K562 (cell line): Measurements from ENCODE around the gene GNAT2. TPM values are rescaled to one million over a fixed set of nuclear protein-coding genes. Genes with fewer than 3 reads are reported as not detected.

Experiments
- MAZ ChIP-seq, 2 experiments: fragments of 450-650 bp in 1 of 2; sonication (generic) in 1 of 2; formaldehyde crosslinking; IDR thresholded peaks in 1 of 2; conservative IDR thresholded peaks in 1 of 2; 2 replicates each; pipeline versions ENCODE4 v1.4.0 to v1.5.0; 2020; ENCODE audit warnings: mild to moderate bottlenecking in 1 of 2, missing genetic modification reagents in 1 of 2
- MED1 ChIP-seq: sonication (generic); formaldehyde crosslinking; IDR thresholded peaks from 2 replicates; pipeline ENCODE4 v1.8.1; 2023; ENCODE audit warnings: missing genetic modification reagents, borderline replicate concordance
- NR2C2 ChIP-seq, 2 experiments: fragments of 200-800 bp in 1 of 2; sonication (Bioruptor generic) in 1 of 2; sonication (generic) in 1 of 2; formaldehyde crosslinking in 1 of 2; IDR thresholded peaks; 2 replicates each; pipeline versions ENCODE4 v1.6.1 to v1.8.0; 2016 to 2022; ENCODE audit warnings: mild to moderate bottlenecking in 1 of 2, missing compliant biosample characterization in 1 of 2, missing genetic modification characterization in 1 of 2, missing genetic modification reagents in 1 of 2
- RAD21 ChIP-seq, 2 experiments: fragments of 250-450 bp in 1 of 2; fragments of 450-650 bp in 1 of 2; sonication (Bioruptor Pico) in 1 of 2; formaldehyde crosslinking in 1 of 2; IDR thresholded peaks in 1 of 2; conservative IDR thresholded peaks in 1 of 2; 2 replicates each; pipeline versions ENCODE4 v1.4.0 to v1.8.0; 2020 to 2022; ENCODE audit warnings: mild to moderate bottlenecking in 2 of 2, moderate library complexity in 1 of 2
- RCOR1 ChIP-seq, 2 experiments: IDR thresholded peaks; 2 replicates each; pipeline ENCODE4 v1.6.1; 2012; ENCODE audit warnings: low read depth in 2 of 2, low read length in 2 of 2, borderline replicate concordance in 1 of 2, improper control_type of control experiment in 1 of 2
- STAG1 ChIP-seq: sonication (generic); formaldehyde crosslinking; IDR thresholded peaks from 2 replicates; pipeline ENCODE4 v1.5.0; 2020; ENCODE audit warnings: missing genetic modification reagents, borderline replicate concordance
- TGIF2 ChIP-seq: sonication (generic); formaldehyde crosslinking; IDR thresholded peaks from 2 replicates; pipeline ENCODE4 v1.8.1; 2022; ENCODE audit warnings: mild to moderate bottlenecking, missing genetic modification reagents, moderate library complexity
- TRIM28 ChIP-seq: fragments of 450-650 bp; IDR thresholded peaks from 2 replicates; pipeline ENCODE4 v1.6.1; 2017
- ZC3H11A ChIP-seq: IDR thresholded peaks from 2 replicates; pipeline ENCODE4 v1.6.1; 2012; ENCODE audit warnings: low read depth, low read length, improper control_type of control experiment
- ZNF384 ChIP-seq: IDR thresholded peaks from 2 replicates; pipeline ENCODE4 v1.6.1; 2012; ENCODE audit warnings: low read depth, low read length, improper control_type of control experiment
- polyA plus RNA-seq, 8 experiments: library from polyadenylated mRNA; depleted of rRNA in 4 of 8; stranded (reverse) in 5 of 8; unstranded in 3 of 8; fragments of >200 nt; fragmentation: Nextera tagmentation in 2 of 8; fragmentation: Illumina TruSeq in 1 of 8; extraction: Ambion mirVana in 2 of 8; extraction: Trizol in 1 of 8; gene quantifications; 2 replicates each; pipeline versions ENCODE4 v1.2.1 to v1.2.3, GENCODE V29; 2011 to 2014; ENCODE audit warnings: inconsistent platforms in 1 of 8, missing spikeins in 1 of 8
- total RNA-seq, 7 experiments: library from RNA; depleted of rRNA in 6 of 7; stranded (reverse); fragments of >200 nt in 6 of 7; fragmentation: Illumina TruSeq in 2 of 7; extraction: Trizol in 2 of 7; gene quantifications; 2 replicates each; pipeline versions ENCODE4 v1.2.1 to v1.2.3, GENCODE V29; 2011 to 2021; ENCODE audit warnings: low replicate concordance in 1 of 7
- TF ChIP-seq, protein P1 (sequence below): fragments of 450-650 bp; formaldehyde crosslinking; IDR thresholded peaks from 2 replicates; pipeline ENCODE4 v1.4.0; 2020; ENCODE audit warnings: mild to moderate bottlenecking, moderate library complexity
- TF ChIP-seq, protein P2 (sequence below): fragments of 450-650 bp; IDR thresholded peaks from 2 replicates; pipeline ENCODE4 v1.6.1; 2016; ENCODE audit warnings: mild to moderate bottlenecking, moderate library complexity

The GNAT2 gene
- total and polyA plus RNA-seq, 9 of the 15 experiments (the other 6 are each of a cell fraction or from before 2014, with no cell fraction given), result 0.06 to 0.52 (median 0.24) TPM; not detected in 1

- TF ChIP-seq, protein P1, sequence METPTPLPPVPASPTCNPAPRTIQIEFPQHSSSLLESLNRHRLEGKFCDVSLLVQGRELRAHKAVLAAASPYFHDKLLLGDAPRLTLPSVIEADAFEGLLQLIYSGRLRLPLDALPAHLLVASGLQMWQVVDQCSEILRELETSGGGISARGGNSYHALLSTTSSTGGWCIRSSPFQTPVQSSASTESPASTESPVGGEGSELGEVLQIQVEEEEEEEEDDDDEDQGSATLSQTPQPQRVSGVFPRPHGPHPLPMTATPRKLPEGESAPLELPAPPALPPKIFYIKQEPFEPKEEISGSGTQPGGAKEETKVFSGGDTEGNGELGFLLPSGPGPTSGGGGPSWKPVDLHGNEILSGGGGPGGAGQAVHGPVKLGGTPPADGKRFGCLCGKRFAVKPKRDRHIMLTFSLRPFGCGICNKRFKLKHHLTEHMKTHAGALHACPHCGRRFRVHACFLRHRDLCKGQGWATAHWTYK, result 0 out of 2 replicates have a peak, but pooled peaks have one; percentile 23
- 0 out of 2 replicates have a peak, but pooled peaks have one; percentile 27 for TF ChIP-seq MED1
- peak; percentile 50 to 66; a peak in 2 of 4 replicates for TF ChIP-seq MAZ (CRISPR knock-in tag; conservative IDR thresholded peaks at IDR 0.05 in 1 of 2, IDR thresholded peaks at IDR 0.05 in 1 of 2)
- 0 out of 2 replicates have a peak, but pooled peaks have one; percentile 39 for TF ChIP-seq TRIM28
- TF ChIP-seq ZNF384, result 0 out of 2 replicates have a peak, but pooled peaks have one; percentile 5
- peak in 1 of 2 experiments; percentile 80; a peak in 1 of 4 replicates for TF ChIP-seq RCOR1 (IDR thresholded peaks at IDR 0.05; ENCODE audit: borderline replicate concordance in 1 of 2, low read depth in 2 of 2, low read length in 2 of 2)
- TF ChIP-seq, protein P2, sequence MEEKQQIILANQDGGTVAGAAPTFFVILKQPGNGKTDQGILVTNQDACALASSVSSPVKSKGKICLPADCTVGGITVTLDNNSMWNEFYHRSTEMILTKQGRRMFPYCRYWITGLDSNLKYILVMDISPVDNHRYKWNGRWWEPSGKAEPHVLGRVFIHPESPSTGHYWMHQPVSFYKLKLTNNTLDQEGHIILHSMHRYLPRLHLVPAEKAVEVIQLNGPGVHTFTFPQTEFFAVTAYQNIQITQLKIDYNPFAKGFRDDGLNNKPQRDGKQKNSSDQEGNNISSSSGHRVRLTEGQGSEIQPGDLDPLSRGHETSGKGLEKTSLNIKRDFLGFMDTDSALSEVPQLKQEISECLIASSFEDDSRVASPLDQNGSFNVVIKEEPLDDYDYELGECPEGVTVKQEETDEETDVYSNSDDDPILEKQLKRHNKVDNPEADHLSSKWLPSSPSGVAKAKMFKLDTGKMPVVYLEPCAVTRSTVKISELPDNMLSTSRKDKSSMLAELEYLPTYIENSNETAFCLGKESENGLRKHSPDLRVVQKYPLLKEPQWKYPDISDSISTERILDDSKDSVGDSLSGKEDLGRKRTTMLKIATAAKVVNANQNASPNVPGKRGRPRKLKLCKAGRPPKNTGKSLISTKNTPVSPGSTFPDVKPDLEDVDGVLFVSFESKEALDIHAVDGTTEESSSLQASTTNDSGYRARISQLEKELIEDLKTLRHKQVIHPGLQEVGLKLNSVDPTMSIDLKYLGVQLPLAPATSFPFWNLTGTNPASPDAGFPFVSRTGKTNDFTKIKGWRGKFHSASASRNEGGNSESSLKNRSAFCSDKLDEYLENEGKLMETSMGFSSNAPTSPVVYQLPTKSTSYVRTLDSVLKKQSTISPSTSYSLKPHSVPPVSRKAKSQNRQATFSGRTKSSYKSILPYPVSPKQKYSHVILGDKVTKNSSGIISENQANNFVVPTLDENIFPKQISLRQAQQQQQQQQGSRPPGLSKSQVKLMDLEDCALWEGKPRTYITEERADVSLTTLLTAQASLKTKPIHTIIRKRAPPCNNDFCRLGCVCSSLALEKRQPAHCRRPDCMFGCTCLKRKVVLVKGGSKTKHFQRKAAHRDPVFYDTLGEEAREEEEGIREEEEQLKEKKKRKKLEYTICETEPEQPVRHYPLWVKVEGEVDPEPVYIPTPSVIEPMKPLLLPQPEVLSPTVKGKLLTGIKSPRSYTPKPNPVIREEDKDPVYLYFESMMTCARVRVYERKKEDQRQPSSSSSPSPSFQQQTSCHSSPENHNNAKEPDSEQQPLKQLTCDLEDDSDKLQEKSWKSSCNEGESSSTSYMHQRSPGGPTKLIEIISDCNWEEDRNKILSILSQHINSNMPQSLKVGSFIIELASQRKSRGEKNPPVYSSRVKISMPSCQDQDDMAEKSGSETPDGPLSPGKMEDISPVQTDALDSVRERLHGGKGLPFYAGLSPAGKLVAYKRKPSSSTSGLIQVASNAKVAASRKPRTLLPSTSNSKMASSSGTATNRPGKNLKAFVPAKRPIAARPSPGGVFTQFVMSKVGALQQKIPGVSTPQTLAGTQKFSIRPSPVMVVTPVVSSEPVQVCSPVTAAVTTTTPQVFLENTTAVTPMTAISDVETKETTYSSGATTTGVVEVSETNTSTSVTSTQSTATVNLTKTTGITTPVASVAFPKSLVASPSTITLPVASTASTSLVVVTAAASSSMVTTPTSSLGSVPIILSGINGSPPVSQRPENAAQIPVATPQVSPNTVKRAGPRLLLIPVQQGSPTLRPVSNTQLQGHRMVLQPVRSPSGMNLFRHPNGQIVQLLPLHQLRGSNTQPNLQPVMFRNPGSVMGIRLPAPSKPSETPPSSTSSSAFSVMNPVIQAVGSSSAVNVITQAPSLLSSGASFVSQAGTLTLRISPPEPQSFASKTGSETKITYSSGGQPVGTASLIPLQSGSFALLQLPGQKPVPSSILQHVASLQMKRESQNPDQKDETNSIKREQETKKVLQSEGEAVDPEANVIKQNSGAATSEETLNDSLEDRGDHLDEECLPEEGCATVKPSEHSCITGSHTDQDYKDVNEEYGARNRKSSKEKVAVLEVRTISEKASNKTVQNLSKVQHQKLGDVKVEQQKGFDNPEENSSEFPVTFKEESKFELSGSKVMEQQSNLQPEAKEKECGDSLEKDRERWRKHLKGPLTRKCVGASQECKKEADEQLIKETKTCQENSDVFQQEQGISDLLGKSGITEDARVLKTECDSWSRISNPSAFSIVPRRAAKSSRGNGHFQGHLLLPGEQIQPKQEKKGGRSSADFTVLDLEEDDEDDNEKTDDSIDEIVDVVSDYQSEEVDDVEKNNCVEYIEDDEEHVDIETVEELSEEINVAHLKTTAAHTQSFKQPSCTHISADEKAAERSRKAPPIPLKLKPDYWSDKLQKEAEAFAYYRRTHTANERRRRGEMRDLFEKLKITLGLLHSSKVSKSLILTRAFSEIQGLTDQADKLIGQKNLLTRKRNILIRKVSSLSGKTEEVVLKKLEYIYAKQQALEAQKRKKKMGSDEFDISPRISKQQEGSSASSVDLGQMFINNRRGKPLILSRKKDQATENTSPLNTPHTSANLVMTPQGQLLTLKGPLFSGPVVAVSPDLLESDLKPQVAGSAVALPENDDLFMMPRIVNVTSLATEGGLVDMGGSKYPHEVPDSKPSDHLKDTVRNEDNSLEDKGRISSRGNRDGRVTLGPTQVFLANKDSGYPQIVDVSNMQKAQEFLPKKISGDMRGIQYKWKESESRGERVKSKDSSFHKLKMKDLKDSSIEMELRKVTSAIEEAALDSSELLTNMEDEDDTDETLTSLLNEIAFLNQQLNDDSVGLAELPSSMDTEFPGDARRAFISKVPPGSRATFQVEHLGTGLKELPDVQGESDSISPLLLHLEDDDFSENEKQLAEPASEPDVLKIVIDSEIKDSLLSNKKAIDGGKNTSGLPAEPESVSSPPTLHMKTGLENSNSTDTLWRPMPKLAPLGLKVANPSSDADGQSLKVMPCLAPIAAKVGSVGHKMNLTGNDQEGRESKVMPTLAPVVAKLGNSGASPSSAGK, result 0 out of 2 replicates have a peak, but pooled peaks have one; percentile 13
- peak; percentile 91 to 96 for TF ChIP-seq RAD21 (CRISPR knock-in tag; conservative IDR thresholded peaks at IDR 0.05 in 1 of 2, IDR thresholded peaks at IDR 0.05 in 1 of 2)
- 0 out of 2 replicates have a peak, but pooled peaks have one; percentile 19 for TF ChIP-seq NR2C2 (CRISPR knock-in tag; IDR thresholded peaks at IDR 0.05)
- TF ChIP-seq NR2C2 (tag; IDR thresholded peaks at IDR 0.05), result no peak
- TF ChIP-seq ZC3H11A, result 0 out of 2 replicates have a peak, but pooled peaks have one; percentile 60
- TF ChIP-seq TGIF2 (CRISPR knock-in tag), result no peak
- TF ChIP-seq STAG1 (CRISPR knock-in tag), result peak; percentile 89
Observed at GRCh38 chr1:109643385-109644230, 24.2 kb upstream of the GNAT2 start (continued).
